Jurkat, Clone E6-1 (cell line): Measurements from ENCODE around the gene IFRD2.
A peak's percentile ranks its signal among the peaks of the same experiment; 100 is the strongest.

Experiments used
- DNase-seq: peaks from one replicate; pipeline ENCODE4 v3.0.0-alpha.2; 2011; ENCODE audit warnings: low read depth, low spot score
- H3K4me3 ChIP-seq: 2 replicates; pipeline ENCODE4 v1.5.1; 2011; ENCODE audit warnings: mild to moderate bottlenecking, low read length, control low read depth, moderate library complexity

Gene IFRD2

DNA sequence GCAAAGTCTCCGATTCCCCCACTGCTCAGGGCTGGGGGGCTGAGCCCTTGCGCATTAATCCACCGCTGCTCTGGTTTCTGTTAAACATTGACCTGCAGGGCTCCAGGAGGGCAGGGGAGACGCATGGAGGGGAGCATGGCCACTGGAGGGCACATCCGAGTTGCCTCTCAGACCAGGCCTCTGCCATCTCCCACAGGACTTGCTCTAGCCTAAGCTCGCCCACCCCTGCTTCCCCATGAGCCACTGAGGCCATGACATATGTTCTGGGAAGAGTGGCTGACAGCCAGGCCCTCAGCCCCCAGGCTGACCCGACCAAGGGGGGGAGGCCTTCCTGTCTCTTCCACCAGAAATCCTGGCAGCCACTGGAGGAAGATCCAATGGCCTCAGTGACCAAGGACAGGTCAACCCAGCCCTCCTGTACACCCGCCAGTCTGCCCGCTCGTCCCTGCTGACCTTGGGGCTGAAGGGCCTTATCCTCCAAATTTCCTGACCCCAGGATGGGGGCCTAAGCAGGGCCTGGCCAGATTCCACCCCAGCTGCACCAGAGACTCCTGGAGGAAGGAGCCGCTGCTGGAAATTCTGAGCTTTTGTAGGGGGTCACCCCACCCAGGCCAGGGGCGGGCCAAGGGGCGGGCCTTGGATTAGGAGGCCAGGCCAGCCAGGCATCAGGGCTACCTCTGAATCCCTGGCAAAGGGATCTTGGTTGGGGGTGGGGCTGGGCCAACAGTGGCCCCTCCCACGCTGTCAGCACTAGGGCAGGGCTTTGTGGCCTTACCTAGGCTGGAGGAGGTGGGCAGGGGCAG lies 11.0 kb upstream of the IFRD2 start, which contains the start of gene HYAL1:
Gene HYAL1, minus strand, starts transcription at position 562 of the 803 bp plus-strand sequence. CDS start 618 bp downstream, outside the sequence.
- no peak for DNase-seq
- no peak within 1 kb of the TSS for H3K4me3 ChIP-seq

DNA sequence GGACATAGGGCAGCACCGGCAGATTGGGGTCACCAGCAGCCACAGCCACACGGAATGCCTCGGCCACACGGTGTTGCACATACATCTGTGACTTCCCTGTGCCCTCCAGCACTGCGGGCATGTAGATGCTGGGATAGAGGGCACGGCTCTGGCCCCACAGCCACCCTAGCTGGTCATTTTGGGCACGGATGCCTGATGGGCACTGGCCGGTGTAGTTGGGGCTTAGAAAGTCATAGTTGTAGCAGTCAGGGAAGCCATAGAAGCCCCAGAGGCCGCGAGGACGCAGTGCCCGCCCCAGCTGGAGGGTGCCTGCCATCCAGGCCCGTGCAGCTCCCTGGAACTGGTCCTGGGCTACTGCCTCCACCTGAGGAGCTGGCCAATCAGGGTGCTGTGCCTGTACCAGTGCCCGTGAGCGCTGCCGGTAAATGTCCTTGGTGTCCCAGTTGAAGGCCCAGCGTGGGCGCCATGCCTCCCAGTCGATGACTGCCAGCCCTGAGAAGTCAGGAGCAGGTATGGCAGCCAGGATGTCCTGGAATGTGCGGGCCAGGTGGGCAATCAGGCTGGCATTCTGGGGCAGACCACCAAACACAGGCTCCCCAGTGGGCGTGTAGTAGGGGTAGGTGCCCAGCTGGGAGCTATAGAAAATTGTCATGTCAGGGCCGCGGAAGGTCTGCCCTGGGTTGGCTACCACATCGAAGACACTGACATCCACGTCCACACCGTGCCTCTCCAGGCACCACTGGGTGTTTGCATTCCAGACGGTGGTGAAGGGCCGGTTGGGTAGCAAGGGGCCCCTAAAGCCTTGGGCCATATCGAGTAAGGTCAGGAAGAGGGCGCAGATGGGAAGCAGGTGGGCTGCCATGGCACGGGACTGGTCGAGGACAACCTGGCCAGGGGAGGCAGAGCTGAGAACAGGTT lies 10.1 kb upstream of the IFRD2 start:
- DNase-seq = no peak
- no peak overlapping the region for H3K4me3 ChIP-seq

DNA sequence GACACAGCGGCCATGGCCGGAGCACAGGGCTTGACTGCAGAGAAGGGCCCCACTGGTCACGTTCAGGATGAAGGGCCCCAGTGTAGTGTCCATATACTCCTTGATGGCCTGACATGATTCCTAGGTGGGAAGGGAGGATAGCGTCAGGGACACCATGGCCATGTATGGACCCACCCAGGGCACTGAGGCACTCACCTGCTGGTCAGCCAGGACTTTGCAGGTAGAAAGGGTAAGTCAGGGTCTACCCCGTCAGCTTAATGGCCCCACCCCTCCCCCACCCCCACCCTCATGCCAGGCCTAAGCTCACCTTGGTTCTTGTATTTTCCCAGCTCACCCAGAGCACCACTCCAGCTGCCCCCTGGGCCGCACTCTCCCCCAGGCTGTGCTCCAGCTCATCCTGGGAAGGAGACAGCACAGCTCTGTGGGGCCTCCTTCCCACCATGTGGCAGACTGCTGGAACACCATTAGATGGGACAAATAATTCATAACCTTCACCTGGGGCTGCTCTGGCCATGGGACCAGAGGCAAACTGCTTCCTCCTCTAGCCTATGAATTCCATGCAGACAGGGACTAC lies 8.5 kb upstream of the IFRD2 start:
- DNase-seq = no peak
- H3K4me3 ChIP-seq = no peak overlapping the region

DNA sequence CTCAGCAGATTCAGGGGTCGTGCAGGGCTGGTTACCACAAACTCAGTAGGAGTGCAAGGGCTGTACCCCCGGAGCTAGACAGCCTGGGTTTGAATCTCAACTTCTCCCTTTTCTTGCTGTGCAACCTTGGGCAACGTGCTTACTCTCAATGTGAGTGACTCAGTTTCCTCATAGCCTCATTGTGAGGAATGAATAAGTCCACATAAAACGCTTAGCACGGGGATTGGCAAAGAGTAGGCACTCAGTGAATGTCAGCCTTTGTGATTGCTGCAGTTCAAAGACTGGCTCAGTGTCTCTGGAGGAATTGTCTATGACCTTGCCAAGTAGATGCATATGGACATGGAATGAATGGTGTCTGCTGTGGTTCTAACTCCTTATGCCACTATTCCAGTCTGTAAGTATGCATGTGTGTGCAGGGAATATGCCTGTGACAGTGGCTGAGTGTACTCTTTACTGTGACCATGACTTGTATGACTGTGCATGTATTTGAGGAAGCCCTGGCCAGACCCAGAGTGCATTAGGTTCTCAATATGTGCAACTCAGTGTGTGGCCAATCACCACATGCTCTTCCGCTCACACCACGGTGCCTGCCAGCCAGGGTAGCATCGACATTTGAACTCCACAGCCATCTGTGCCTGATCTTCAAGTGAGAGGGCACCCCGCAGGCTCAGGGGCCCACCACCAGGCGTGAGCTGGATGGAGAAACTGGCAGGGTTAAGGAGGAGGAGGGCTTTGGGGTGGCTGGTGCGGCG lies 7.9 kb upstream of the IFRD2 start:
- peak overlapping the region; percentile 71 for H3K4me3 ChIP-seq

DNA sequence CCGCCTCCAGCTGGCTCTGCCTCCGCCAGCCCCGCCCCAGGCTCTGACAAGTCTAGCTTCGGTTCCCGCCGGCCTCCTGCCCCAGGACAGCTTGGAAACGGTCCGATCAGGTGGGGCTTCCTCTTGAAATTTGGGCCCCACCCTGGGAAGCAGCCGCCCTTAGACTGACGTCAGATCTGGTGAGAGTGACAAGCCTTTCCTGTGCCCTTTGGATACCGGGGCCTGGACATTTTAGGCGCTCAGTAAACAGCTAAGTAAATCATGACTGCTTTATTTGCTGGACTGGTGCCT lies 7.4 kb upstream of the IFRD2 start:
- H3K4me3 ChIP-seq = peak overlapping the region; percentile 71
- no peak for DNase-seq

More for the DNA sequence above, 7.9 kb upstream of the IFRD2 start:
- DNase-seq = no peak

DNA sequence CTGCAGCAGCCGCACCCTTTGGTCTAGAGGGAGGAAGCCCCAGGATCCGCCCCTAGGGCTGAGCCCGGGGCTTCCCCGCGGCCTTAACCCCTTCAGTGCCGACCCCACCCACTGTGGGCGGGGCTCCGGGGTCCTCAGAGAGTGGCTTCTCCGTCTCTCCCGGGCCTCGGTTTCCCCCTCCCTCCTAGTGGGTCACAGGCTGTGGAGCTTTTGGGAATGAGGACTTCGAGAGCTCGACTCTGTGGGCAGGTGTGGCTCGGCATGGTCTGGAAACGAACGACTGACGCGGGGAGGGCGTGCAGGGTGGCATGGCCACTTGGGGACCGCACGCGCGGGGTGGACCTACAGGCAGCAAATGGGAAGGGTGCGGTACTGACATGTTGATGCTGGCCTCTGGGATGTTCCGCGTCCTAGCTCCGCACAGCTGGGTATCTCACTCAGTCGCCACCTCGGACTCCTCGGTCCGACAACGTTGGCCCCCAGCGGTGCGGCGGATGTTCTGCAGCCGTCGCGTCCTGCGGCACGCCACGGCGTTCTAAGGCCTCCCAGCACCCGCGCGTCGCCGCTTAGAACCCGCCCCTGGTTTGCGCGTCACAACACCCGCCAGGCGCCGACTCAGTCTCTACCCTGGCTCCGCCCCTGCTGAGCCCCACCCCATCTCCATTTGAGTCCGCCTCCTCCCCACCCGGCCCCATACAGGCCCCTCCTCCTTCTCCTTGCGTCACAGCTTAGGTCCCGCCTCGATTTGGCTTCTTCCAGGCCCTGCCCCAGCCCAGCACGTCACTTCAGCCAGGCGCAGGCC lies 6.8 kb upstream of the IFRD2 start, which contains the start of the genes HYAL3 and NAA80:
Gene HYAL3, minus strand, starts transcription at position 570 of the 802 bp plus-strand sequence. CDS start 3,803 bp downstream, outside the sequence.
Gene NAA80, minus strand, starts transcription at position 570 of the 802 bp plus-strand sequence. CDS start 1,942 bp downstream, outside the sequence.
- H3K4me3 ChIP-seq = peak within 1 kb of the TSS; percentile 94
- DNase-seq = peak; percentile 99

DNA sequence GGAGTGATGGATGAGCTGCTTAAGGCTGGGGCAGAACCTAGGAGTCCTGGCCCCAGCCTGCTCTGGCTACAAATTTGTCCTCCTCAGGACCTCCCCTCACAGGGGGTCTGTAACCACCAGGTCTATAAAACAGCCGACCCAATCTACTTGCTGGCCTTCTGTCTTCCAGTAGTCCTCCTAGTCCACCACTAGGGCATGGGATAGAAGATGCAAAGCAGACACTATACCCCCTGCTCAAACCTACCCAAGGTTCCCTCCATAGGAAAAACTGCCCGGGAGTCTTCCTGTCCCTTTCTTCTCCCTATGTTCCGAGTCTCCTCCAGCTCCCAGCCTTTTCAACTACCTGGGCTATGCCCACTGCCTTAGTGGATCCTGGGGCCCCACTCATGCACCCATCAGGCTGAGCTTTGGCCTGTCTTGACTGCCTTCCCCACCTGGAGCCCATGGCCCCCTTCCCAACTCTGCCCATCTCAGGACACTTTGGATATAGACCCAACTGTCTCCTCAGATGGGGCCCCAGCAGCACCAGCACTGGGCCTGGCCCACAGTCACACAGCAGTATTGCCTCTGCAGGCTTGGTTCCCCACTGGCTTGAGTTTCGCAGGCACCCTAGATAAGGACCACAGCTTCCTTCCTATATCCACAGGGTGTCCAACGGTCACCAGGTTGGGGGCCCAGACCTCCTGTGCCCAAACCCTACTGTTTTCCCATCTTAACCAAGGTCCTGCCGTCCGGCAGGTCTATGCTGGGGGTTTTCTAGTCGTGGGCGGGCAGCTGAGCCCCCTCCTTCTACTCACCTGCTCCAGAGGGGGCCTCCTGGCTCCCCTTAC lies 5.9 kb upstream of the IFRD2 start:
- peak overlapping the region; percentile 94 for H3K4me3 ChIP-seq

DNA sequence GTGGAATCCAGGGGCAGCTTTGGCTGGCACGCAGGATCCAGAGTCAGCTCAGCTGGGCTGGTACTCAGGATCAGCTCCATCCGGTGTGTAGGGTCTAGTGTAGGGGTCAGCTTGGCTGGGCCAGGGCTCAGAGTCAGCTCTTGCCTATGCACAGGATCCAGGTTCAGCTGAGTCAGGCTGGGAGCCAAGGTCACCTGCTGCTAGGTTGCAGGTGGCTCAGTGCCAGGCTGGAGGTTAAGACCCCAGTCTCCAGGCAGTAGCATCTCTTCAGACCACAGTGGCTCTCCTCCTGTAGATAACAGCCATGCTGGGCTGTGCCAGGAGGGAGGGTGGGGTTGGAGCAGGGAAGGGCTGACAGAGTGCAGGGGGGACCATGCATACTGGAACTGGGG lies 5.2 kb upstream of the IFRD2 start:
- DNase-seq = no peak
- no peak overlapping the region for H3K4me3 ChIP-seq

More for the DNA sequence above, 5.9 kb upstream of the IFRD2 start:
- no peak for DNase-seq

DNA sequence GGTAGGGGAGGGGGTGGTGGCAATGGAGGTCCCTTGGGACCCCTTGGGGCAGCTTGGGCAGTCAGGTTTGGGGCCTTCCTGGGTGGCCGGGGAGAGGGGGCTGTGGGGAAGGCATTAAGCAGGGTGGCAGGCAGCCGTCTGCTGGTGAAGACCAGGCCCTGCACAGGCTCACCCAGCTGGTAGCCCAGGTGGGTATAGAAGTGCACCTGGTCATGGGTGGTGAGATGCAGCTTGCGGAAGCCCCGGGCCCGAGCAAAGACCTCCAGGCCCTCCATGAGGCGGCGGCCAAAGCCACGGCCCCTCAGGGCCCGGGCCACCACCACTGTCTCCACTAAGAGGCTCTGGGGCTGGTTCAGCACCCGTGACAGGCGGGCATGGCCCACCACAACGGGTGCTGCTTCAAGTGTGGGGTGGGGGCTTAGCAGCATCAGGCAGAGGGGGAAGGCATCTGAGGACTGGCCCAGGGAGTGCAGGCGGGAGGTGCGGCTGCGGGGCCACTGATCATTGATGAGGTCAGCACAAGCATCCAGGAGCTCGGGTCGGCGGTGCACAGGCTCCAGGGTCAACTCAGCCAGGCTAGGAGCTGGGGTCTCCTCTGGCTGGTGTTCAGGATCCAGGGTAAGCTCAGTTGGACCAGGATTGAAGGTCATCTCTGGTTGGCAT lies 4.6 kb upstream of the IFRD2 start:
- no peak overlapping the region for H3K4me3 ChIP-seq
- DNase-seq = no peak

DNA sequence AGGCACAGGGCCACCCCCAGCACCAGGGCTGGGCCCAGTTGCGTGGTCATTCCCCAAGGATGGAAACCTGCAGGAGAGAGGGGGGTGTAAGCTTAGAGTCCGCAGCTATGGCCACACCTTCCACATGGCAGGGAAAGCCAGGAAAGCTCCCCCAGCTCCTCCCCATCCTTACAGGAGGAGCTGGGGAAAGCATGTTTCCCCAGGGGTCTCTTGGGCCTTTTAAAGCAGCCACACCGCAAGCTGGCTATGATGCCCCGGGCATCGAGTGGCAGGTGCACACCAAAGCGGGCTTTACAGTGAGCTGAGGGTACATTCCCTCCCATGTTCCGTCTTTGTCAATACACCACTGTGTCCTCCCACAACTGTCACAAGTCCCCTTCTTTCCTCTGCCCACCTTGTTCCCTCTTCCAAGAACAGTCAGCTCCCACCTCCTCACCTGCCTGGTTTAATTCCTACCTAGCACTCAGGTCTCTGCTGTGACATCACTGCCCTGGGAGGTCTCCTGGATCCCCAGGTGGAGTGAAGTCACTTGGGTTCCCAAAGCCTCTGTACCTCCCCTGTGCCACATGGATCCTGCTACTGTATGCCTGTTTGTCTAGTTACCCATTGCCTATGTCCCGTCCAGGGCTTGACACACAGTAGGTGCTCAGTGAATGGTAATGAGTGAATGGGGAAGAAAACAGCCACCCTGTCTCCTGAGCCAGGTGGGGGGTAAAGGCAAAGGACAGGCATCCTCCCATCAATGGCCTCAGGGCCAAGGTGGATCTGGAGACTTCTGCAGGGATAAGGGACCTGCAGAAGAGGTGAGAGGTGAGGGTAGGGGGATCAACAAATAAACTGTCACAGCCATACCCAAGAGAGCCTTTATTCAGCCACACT lies 3.6 kb upstream of the IFRD2 start:
- DNase-seq = no peak
- no peak overlapping the region for H3K4me3 ChIP-seq

DNA sequence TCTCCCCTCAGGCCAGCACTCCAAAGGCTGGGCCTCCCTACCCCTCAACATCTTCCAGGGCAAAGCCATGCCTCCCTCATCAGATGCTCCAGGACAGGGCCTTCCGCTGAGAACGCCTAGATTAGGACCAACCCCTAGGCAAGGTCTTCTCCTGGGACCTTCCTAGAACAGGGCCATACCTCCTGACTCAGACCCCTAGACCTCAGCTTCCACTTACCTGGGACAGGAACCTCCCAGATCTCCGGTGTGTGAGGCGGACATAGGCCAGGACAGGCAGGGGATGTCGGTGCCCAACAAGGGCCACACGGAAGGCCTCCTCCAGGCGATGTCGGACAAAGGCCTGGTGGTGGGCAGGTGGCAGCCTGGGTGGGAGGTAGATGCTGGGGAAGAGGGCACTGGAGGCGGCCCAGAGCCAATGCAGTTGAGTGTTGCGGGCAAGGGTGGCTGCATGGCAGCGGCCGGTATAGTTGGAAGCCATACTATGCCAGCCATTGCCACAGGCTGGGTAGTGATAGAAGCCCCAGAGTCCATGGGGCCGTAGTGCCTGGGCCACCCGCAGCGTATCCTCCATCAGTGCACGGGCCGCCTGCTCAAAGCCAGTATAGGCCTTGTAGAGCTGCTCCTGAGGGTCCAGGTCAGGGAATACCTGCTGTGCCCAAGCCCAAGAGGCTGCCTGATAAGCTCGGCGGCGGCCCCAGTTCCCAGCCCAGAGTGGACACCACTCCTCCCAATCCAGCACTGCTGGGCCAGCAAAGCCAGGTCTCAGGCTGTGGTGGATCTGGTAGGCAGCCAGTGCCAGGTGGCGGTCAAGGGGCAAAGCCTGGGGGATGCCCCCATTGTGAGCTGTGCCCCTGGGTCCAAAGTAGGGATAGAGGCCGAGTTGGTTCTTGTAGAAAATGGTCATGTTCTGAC lies 2.5 kb upstream of the IFRD2 start:
- H3K4me3 ChIP-seq = no peak overlapping the region
- DNase-seq = no peak

DNA sequence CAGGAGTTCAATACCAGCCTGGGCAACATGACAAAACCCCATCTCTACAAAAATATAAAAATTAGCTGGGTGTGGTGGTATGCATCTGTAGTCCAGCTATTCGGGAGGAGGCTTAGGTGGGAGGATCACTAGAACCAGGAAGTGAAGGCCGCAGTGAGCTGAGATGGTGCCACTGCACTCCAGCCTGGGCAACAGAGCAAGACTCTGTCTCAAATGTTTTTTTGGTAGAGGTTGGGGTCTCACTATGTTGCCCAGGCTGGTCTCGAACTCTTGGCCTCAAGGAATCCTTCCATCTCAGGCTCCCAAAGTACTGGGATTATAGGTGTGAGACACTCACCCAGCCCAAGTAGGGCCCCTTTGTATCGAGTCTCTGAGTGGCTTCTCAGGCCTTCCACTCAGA lies 1.9 kb upstream of the IFRD2 start:
- DNase-seq = no peak
- H3K4me3 ChIP-seq = no peak overlapping the region

DNA sequence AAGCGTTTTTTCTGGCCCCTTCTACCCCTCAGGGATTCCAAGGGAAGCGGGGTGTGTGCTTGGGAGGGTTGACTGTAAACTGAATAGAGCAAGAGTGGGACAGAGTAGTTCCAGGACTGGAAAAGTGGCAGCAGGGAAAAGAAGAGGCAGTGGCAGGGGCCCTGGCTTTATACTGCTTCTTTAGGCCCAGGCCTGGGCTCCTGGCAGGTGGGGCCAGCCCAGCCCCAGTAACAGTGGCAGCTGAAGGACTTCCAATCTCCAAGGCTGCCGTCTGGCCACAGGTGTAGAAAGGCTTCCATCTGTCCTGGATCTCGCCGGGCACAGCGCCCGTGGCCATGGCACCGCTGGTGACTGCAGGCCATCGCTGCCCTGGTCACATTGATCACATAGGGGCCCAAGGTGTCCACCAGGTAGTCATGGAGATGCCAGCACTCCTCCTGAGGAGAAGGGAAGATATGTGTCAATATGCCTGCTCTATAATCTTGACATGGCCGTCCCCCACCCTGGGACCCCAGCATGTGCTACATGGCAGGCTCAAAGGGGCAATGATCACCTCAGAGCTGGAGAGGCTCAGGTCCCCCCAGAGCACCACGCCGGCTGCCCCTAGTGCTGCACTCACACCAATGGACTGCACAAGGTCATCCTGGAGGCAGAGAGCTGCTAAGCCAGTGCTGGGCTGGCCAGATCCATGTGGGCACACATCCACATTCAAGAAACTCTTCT lies 1.0 kb upstream of the IFRD2 start:
- peak overlapping the region; percentile 99 for H3K4me3 ChIP-seq
- no peak for DNase-seq

DNA sequence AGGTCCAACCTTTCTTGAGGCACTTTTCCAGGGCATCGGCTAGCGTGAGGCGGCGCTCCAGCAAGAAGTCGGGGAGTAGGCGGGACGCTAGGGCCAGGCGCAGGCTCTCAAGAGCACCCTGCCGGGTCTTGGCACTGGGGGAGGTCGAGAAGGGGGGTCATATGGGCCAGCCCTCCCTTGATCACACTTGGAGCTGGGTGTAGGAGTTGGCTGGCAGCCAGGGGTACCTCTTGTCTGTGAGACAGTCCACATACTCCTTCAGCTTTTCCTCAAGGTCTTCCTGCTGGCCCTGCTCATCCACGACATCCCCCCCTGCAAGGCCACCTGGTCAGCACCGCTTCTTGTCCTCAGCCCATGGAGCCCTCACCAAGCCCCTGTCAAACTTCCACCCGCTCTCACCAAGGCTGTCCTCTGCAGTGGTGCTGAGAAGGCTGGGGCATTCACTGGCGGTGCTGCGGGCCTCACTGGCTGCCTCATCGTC lies 2.0 kb downstream of the IFRD2 start:
- no peak overlapping the region for H3K4me3 ChIP-seq
- DNase-seq = no peak
